SIG-M5 (cell line): ENCODE results near the gene OLFM1.
"Not testable (repeated sequence)": the region's sequence is repeated elsewhere in the genome, so short reads cannot be mapped to it uniquely, and the experiment has no call there.

ENCODE experiments used
- DNase-seq: peaks from one replicate; lab custom pipeline; 2025; lab: John Stamatoyannopoulos, UW

OLFM1 gene

DNA sequence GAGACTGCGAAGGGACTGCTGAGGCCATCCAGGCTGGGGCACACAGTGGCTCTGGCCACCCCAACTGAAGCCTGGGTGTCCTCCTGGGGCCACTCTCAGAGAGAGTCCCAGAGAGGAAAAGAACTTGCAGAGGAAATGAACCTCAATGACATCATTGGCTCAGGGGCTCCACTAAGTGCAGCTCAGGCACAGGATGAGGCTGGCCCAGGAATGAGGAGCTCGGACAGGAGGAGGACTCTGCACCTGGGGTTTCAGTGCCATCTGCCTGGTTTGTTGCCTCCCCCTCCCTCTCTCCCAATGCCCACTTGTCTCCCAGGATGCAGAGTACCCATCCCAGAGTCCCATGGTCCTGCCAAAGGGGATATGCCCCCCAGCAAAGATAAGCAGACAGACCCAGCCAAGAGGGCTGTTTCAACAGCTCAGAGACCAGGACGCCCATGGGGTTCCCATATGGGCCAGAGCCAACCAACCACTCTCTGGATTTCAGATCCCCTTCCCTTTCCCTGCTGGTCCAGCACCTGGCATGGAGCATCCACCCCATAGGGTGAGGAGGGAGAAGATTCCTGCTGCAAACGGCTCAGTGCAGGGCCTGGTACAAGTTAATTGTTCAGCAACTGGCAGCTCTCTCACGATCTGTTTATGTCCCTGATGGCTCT is 26.9 kb upstream of the OLFM1 start:
- DNase-seq = no peak

GRCh38 chr9:135061441-135061840 is 26.0 kb upstream of the OLFM1 start:
- DNase-seq = no peak

- no peak for DNase-seq
Measured at GRCh38 chr9:135062254-135062653, 25.2 kb upstream of the OLFM1 start.

DNA sequence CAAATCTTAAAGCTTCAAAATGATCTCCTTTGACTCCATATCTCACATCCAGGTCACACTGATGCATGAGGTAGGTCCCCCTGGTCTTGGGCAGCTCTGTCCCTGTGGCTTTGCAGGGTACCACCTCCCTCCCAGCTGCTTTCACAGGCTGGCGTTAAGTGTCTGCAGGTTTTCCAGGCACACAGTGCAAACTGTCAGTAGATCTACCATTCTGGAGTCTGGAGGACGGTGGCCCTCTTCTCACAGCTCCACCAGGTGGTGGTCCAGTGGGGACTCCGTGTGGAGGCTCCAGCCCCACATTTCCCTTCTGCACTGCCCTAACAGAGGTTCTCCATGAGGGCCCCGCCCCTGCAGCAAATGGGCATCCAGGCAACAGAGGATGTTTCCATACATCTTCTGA is 24.0 kb upstream of the OLFM1 start:
- not testable (repeated sequence) for DNase-seq

DNA sequence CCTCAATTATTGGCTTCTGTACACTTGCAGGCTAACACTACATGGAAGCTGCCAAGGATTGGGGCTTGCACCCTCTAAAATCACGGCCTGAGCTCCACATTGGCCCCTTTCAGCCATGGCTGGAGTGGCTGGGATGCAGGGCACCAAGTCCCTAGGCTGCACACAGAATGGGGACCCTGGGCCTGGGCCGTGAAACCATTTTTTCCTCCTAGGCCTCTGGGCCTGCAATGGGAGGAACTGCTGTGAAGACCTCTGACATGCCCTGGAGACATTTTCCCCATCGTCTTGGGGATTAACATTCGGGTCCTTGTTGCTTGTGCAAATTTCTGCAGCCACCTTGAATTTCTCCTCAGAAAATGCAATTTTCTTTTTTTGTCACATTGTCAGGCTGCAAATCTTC is 23.6 kb upstream of the OLFM1 start:
- DNase-seq = not testable (repeated sequence)

GRCh38 chr9:135065151-135065550 is 22.3 kb upstream of the OLFM1 start:
- no peak for DNase-seq

DNA sequence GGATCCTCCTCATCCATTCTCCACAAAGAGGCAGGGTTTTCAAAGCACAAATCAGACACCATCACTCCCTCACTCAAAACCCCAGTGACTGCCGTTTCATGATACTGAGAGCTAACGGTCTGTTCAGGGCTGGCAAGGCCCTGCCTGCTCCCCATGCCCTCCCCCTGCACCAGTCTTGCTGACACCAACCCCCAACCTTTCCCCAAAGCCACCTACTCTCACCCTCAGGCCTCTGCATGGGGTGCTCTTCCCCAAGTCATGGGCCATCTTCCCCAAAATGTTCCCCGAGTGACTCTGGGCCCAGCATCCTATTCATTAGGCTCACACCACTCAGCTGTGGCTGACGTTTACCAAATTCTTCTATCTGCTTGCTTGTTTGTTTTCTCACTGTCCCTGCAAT is 21.7 kb upstream of the OLFM1 start:
- no peak for DNase-seq

DNA sequence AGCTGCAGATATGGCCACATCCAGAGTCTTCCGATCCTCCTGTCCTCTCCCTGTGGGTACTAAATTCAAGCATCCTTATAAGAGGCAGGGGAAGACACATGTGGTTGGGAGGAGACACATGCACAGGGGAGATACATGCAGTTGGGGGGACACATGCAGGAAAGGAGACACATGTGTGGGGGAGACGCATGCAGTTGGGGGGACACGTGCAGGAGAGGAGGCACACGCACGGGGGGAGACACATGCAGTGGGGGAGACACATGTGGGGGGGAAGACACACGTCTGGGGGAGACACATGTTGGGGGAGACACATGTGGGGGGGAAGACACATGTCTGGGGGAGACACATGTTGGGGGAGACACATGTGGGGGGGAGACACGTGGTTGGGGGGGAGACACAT is 21.2 kb upstream of the OLFM1 start:
- DNase-seq = no peak

DNA sequence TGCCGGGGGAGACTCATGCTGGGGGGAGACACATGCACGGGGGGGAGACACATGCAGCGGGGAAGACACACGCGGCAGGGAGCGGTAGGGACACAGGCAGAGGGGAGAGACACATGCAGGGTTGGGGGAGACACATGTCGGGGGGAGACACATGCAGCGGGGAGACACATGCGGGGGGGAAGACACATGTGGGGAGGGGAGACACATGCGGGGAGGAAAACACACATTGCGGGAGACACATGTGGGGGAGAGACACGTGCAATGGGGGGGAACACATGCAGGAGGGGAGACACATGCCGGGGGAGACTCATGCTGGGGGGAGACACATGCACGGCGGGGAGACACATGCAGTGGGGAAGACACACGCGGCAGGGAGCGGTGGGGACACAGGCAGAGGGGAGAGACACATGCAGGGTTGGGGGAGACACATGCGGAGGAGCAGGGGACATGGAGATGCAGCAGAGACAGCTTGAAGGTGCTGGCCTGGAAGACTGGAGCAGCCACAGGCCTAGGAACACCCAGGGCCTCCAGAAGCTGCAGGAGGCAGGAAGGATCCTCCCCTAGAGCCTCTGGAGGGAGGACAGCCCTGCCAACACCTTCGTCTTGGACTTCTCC is 20.3 kb upstream of the OLFM1 start:
- DNase-seq = no peak

DNA sequence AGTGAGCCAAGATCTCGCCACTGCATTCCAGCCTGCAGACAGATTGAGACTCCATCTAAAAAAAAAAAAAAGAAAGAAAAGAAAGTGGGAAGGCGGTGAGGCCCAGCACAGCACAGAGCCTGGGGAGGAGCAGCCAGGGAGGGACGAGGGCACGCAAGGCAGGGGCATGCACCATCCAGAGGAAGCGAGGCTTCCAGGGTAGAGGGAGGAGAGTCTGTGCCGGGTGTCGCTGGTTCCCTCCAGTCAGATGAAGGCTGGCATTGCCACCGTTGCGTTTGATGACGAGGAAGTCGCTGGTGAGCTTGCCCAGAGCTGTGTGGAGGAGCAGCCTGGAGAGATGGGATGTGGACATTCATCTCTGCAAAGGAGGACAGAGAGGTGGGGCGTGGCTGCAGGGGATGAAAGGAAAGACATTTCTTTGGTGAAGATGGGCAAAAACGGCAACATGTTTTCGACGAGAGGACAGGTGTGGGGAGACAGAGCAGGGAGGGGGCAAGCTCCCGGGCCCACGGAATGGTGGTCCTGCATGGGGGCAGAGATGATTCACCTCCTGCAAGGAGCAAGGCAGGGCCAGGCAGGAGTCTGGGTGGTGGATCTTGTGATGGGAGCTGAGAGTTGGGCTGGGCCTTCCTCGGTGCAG is 18.6 kb upstream of the OLFM1 start:
- no peak for DNase-seq

DNA sequence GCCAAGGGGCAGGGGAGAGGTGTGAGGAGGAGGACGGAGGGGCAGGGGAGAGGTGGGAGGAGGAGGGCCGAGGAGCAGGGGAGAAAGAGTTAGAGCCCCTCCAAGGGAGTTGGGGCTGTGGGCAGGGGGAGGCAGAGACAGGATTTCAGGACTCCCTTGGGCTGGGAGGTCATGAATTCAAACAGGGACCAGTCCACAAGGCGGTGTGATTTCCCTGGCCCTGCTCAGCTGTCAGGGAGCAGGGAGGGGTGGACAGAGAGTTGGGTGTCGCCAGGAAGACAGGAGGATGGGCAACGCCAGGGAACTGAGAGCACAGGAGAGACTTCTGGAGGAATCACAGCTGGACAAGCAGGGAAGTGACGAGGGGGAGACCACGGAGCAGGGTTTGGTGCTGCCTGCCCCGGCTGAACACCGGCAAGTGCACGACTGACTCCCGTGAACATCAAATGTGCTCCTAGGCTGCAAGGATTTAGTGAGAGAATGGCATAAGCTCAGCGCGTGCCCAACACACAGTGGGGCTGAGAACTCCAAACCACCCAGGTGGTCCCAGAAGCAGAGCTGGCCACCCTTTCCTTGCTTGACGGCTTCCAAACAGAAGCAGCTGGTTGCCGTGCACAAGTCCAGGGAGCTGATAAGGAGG is 17.8 kb upstream of the OLFM1 start:
- no peak for DNase-seq

DNA sequence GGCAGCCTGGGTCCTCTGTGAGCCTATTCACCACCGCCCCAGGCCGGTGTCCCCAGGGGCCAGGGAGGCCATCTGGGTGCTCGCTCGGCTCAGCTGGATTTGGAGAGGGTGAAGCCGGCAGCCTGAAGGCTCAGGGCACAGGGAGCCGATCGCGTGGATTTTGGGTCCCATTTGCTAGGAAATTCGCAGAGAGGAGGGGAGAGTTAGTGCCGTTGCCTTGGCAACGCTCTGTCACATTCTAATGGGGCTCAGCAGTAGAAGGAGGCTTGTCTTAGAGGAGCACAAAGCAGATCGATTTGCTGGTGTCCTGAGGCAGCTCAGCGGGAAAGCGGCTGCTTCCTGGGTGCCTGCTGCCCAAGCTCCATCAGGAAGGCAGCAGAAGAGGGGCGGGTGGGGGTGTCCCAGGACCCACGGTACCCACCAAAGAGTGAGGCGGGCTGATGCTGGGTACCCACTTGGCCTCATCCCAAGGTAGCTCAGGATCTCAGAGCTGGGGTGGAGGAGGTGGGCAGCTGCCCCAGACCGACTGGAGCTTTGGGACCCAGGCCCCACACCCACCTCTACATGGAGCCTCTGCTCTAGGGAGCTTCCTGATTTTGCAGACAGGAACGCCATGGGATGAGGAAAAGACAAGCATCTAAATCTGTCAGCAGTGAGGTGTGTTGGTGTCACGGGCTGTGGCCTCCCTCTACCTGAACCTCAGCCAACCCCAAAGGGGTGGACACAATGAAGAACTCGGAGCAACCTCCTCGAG is 17.1 kb upstream of the OLFM1 start:
- DNase-seq = no peak

GRCh38 chr9:135070964-135071735 is 16.3 kb upstream of the OLFM1 start:
- no peak for DNase-seq

DNA sequence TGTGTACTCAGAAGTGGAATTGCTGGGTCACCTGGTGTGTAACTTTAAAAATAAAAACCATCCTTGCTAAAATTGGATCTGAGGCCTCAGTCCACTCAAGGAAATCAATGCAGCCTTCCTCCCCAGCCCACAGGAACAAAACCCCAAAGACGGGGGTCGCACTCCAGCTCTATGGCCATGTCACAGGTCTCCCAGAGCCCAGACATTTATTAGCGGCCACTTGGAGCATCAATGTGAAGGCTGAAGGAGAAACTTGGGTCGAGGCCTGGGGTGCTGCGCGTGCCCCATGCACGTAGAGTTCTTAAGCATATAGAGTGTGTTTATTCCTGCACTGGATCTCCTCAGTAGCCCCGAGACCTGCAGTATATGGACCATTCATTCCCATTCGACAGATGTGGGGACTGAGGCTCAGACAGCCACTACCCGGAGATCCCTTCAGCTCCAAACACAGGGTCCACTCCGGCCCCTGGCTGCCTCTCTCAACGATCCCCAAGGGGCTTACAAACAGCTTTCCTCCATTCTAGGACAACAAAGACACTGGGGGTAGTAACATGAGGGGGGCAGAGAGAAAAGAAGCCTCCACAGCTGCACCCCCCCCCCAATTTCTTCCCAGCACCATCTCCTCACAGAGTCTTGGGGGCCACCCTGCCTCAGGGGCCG is 14.3 kb upstream of the OLFM1 start:
- DNase-seq = no peak

- DNase-seq = no peak
Measured at GRCh38 chr9:135073741-135074305, 13.6 kb upstream of the OLFM1 start.

DNA sequence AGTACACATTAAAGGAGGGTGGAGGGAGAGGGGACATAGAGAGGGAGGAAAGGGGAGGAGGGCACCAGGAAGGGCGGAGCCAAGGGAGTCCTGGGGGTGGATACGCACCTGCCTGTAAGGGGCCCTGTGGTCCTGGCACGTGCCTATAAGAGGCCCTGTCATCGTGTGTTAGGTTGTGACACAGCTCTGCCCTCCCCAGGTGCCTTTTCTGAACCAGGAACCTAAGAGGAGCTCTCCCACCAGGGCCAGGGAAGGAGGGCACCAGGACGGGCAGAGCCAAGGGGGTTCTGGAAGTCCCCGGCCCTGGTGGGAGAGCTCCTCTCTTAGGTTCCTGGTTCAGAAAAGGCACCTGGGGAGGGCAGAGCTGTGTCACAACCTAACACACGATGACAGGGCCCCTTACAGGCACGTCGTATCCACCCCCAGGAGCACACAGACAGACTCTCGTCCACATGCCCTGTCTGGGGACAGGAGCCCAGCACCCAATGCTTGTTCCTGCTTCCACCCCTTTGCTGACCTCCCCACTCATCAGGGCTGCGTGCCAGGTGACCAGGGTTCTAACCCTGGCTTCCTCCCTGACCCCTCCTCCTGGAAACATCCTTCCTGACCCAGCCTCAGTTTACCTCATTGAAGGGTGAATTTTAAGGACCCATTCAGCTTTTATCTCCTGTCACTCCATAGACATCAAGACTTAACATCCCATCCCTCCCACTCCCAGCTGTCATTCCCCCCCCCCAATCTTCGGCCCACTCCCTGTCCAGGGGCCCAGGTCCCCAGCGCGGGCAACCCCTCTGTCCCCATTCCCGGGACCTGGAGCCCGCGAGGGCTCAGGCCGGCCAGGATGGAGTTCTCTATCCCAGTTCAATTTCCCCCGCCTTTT is 12.9 kb upstream of the OLFM1 start:
- no peak for DNase-seq

GRCh38 chr9:135075234-135076142 is 12.0 kb upstream of the OLFM1 start:
- no peak for DNase-seq

DNA sequence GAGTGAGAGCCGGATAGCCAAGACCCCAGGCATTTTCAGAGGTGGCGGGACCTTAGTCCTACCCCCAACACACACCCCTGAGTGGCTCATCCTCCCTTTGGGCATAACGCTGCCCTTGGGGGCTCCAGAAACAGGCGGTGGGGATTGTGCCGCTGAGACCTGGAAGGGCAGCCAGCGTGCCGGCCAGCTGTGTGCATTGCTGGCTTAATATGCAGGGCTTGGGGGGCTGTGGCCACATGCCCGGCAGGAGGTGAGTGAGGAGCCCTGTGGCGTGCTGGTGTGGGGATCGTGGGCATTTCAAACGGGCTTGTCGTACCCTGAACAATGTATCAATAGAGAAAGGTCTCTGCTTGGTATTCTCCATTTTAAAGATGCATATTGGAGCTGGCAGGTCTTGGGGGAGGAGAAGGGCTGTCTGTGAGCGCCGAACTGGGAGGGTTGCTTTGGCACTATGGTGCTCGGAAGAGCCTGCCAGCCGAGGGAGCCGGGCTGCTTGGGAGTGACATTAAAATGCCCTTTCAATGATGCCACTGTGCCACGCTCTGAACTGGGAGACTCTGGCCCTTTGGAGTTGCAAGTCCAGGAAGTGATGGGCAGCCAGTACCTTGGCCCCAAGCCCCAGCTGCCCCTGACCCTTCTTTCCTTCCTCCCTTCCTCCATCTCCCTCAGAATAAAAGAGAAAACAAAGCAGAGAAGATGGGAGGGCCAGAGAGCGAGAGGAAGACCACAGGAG is 11.2 kb upstream of the OLFM1 start:
- no peak for DNase-seq
